GM21528 (cell line): ENCODE results near the gene UBAC2.
A peak's percentile ranks its signal among the peaks of the same experiment; 100 is the strongest.

Experiments used
- ATAC-seq: cut with Tn5 transposase; IDR thresholded peaks from one replicate; pipeline ENCODE4 v1.9.1; 2021; ENCODE audit warnings: mild to moderate bottlenecking, moderate library complexity; ENCODE audit not compliant: unreplicated experiment, low FRiP score

The UBAC2 gene

GRCh38 chr13:99307247-99307646 lies 106.6 kb downstream of the UBAC2 start, which contains the start of gene GPR183:
Gene GPR183 (minus strand): TSS chr13:99307399. CDS start chr13:99296145, 11,254 bp downstream.
- peak; percentile 62 for ATAC-seq

GRCh38 chr13:99307648-99308339 lies 107.1 kb downstream of the UBAC2 start:
- no peak for ATAC-seq

DNA sequence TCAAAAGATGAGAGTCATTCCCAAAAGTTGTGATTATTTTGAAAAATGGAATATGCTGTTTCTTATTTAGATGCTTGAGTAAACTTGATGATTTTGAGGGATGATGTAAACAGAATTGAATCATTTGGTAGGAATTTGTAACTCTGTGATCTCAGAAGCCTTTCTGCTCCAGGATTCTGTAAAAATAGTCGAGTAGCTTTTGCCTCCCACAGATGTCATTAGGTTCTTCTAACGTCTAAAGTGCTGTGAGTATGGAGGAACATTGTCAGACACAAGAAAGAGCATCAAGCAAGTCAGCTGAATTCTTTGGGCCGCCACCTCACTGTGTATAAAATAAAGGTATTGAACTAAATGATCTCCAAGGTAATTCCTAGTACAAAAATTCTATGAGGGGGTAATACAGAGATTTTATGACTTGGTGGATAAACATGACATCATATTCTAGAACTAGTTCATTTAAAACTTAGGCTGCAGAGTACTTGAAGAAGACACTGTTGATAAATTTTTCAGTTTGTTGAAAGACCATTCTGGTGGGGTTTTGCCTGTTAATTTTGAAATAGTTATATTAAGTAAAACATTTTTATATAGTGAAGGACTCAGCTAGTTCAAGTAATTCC lies 107.9 kb downstream of the UBAC2 start:
- no peak for ATAC-seq

- ATAC-seq: no peak
Measured at GRCh38 chr13:99310382-99311031, 109.9 kb downstream of the UBAC2 start.

DNA sequence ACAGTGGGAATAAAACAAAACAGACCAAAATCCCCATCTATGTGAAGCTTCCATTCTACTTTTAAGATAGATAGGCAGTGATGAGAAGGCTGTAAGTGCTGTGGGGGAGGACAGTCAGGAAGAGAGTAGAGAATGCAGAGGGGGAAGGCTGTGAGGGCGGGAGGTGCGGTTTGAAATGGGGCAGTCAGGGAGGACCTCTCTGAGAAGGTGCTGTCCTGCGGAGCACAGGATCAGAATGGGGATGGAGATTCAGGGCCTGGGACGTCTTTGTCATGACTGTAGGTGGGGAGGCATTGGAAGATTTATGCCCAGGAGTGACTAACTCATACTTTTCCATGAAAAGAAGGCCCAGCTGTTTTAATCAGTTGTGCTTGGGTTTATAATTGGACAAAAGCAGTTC lies 110.5 kb downstream of the UBAC2 start:
- ATAC-seq: no peak

- no peak for ATAC-seq
Measured at GRCh38 chr13:99311748-99312492, 111.3 kb downstream of the UBAC2 start.

GRCh38 chr13:99312493-99312883 lies 111.8 kb downstream of the UBAC2 start:
- ATAC-seq: no peak

DNA sequence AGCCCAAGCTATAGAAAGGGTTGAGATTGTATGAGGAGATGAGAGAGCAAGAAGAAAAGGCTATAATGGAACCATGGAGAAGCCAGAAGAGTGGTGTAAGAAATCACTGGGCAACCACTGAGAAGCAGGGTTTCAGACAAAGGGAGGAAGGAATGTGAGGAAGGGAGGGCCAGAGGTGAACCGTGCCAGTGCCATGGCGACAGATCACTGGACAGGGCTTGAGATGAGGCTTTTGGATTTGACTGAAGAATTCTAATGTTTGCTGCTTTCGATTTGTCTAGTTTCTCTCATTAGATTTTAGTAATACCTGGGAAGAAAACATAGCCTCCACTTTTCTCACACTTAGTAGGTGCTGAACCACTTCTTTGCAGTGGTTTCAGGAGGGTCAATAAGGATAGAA lies 112.8 kb downstream of the UBAC2 start:
- ATAC-seq: no peak

- no peak for ATAC-seq
Measured at GRCh38 chr13:99313941-99314340, 113.3 kb downstream of the UBAC2 start.

- ATAC-seq: no peak
Measured at GRCh38 chr13:99314640-99315176, 114.1 kb downstream of the UBAC2 start.

- ATAC-seq: no peak
Measured at GRCh38 chr13:99315186-99315585, 114.5 kb downstream of the UBAC2 start.

- no peak for ATAC-seq
Measured at GRCh38 chr13:99316224-99316623, 115.6 kb downstream of the UBAC2 start.

DNA sequence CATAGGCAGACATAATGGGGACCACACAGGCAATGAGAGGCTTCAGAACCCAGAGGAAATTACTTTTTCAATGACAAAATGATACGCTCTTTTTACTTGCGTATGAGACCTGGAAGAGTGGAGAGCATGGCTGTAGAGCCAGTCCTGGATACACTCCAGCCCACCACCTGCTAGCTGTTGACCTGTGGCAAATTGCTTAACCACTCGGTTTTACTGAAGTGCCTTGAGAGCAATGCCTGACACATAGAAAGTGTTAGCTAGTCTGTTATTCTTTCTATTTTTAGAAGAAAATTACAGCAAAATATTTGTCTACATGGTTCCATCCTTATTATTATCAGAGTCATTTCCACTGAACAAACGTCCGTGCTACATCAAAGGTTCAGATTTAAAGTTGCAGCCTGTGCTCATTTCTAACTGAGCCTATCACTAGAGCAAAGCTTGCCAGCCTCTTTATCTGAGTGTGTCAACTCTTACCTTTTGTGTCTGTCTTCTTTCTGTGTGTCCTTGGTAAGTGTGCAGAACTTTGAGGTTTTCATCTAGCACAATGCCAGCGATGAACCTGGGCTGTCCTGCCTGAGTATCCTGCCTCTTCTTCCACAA lies 116.1 kb downstream of the UBAC2 start:
- no peak for ATAC-seq

DNA sequence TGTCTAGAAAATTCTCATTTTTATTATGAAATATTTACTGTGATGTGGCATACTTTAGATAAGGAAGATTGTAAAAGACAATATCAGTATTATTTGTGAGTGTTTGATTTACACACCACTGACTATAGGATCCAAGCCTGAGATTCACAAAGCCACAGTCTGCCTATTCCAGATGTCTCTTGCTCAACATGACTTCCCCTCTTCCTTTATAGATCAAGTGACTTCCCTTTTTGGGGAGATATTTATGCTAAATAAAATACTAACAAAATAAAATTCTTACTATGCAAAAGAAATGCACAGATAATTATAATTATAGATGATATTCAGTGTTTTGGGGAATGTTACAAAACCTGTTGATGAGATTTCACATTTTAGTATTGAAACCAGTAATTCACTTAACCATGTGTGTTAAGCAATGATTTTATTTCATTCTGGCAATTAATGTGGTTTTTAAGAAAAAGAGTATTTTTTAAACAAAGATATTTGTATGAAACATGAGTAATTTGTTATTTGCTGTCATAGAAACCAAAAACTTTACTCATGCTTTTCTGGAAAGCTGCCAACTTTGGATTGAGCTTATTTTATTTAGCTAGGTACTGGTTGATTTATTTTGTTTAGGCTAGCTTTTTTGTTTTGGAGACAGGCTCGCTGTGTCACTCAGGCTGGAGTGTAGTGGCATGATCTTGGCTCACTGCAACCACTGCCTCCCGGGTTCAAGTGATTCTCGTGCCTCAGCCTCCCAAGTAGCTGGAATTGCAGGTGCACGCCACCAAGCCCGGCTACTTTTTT lies 120.2 kb downstream of the UBAC2 start:
- ATAC-seq: no peak

DNA sequence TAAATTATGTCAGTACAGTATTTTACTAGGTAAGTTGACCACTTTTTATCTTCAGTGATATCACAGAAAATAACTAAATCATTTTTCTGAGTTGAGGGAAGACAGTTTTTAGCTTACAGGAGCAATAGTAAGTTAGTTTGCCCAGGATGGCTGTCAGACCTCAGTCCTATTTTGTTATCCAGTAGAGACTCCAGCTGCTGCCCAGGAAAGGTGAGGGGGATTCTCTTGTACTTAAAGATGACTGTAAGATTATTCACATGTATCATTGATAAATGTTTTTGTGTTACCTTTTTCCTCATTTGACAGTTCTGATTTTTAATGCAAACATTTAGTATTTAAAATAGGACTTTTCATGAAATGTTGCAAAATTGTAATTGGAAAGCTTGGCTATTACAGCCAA lies 121.1 kb downstream of the UBAC2 start:
- no peak for ATAC-seq

GRCh38 chr13:99322297-99323103 lies 121.8 kb downstream of the UBAC2 start:
- peak; percentile 86 for ATAC-seq

- ATAC-seq: no peak
Measured at GRCh38 chr13:99323488-99323887, 122.8 kb downstream of the UBAC2 start.

- ATAC-seq: no peak
Measured at GRCh38 chr13:99326012-99326411, 125.4 kb downstream of the UBAC2 start.

DNA sequence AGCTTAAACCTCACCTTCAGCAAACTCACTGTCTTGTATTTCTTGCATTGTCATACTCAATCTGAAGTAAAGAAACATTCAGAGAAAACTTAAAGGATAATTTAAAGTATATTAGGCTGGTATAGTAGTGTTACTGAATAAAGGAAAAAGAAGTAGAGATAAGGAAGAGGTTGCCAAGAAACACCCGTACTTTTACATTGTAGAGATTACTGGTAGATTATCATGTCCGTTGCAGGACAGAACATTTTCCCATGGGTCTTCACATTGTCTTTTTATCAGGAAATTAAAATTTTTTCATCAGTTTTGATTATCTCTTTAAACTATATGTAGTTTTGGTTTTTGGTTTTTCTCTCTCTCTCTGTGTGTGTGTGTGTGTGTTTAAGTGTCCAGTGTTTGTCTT lies 126.5 kb downstream of the UBAC2 start:
- no peak for ATAC-seq
